HG02571 (cell line): ENCODE results near the gene MEIOB.
"Not testable (repeated sequence)": the region's sequence is repeated elsewhere in the genome, so short reads cannot be mapped to it uniquely, and the experiment has no call there.

Experiments used
- ATAC-seq: cut with Tn5 transposase; IDR thresholded peaks from one replicate; pipeline ENCODE4 v1.9.1; 2021; ENCODE audit warnings: mild to moderate bottlenecking, moderate library complexity; ENCODE audit not compliant: unreplicated experiment

MEIOB gene

DNA sequence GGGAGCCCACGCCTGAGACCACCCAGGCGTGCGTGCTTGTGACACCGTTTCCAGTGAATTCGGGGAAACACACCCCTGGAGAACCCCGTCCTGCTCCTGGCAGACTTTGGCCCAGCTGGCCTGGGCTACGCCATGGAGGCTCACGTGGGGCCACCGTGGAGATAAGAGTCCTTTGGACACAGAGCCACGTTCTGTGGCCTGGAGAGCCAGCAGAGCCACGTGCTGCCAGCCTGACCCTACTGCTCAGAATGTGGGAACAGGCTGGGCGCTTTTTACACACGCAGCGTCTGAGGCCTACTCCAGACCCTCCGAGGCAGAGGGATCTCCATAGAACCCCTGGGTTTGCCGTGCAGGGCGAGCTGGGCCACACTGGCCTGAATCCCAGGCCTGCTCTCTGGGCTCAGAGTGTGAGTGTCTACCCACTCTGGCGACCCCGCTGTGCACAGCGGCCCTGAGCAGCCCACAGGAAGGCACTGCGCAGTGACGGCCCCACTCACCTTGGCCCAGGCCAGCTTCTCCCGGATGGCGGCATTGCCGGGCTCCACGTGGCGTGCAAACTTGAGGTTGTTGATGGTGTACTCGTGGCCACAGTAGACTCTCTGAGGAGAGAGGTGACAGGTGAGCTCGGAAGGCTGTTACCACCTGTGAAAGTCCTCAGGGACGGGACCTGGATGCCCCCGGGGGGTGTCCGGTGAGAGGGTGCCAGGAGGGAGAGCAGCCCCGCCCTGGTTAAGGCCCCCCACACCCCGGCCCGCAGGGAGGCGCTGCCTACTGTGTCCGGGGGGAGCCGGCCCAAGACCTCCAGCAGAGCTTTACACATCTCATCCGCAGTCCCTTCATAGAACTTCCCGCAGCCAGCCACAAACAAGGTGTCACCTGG is 55.3 kb downstream of the MEIOB start:
- ATAC-seq: no peak

DNA sequence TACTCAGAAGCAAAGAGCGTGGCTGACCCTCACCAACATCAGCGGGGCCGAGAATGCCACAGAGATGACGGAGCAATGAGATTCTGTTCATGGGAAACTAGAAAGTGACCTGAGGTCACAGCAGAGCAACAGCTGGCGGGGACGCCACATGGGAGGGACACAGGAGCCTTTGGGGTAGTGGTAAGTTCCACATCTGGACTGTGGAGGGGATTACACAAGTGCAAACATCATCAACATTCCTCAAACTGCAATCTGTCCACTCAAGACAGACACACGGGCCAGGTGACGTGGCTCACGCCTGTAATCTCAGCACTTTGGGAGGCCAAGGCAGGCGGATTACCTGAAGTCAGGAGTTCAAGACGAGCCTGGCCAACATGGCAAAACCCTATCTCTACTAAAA is 56.5 kb downstream of the MEIOB start:
- ATAC-seq: no peak

DNA sequence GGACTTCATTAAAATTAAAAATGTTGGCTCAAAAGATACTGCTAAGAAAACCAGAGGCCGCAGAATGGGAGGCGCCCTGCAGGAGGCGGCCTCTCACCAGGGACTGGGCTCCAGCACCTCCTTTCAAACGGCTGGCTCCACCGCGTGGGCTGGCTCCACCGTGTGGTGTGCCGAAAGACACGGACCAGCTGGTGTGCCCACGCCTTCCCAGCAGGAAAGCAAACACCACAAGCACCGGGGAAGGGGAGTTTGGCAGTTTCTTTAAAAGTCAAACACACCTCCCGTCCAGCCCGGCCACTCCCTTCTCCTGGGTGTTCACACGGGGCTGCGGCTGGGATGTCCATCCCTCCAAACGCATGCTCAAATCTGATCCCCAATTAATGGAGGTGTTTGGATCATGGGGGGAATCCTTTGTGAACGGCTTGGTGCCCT is 59.2 kb downstream of the MEIOB start:
- no peak for ATAC-seq

DNA sequence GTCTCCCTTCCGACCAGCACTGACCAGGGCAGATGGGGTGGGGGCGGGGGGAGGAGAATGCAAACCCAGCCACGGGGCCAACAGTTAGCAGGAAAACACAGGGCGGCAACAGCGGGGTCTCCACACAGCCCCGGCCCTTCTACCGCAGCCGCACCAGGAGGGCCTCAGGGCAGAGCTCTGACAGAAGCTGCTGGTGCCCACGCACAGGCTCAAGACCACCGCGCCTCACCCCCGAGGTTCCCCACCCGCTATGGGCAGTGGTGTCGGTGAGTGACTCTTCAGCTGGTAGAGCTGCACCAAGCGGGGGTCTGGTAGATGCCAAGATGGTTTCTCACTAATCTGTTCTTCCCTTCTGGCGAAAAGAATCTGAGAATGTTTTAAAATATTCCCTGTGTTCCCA is 61.4 kb downstream of the MEIOB start:
- ATAC-seq: no peak

DNA sequence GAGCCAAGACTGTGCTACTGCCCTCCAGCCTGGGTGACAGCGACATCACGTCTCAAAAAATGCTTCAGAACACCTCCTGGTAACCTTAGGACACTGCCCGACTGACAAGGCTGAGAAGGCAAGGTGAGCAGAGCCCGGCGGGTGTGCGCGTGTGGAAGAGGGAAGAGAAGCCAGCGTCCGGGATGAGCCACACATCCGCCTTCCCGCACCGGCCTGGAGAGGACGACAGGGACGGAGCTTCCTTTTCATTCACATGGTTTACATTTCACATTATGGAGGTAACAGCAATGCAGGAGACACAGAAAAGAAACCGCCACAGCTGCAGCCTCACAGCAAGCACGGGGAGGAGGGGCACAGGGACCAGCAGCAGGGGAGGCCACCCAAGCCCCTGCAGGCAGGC is 61.9 kb downstream of the MEIOB start:
- no peak for ATAC-seq

DNA sequence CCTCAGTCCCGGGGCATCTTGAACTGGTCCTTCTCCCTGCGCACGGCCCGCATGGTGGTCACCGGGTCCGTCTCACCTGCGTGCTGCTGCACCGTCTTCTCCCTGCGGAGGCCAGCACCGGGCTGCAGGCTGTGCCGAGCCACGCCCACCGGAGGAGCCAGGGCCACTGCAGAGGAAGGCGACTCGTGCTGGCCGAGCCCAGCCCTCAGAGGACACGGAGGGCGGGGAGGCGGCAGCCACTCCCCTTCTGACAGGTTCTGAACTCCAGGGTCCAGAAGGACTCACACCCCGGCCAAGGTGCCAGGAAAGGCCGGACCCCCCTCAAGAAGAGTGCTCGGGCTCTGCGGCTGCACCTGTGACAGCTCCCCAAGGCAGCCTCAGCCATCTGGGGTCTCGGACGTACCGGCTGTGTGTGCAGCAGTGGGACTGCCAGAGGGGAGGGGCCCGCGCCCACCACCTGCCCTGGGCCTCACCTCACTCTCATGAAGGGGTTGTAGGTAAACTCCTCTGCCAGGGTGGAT is 62.6 kb downstream of the MEIOB start:
- no peak for ATAC-seq

DNA sequence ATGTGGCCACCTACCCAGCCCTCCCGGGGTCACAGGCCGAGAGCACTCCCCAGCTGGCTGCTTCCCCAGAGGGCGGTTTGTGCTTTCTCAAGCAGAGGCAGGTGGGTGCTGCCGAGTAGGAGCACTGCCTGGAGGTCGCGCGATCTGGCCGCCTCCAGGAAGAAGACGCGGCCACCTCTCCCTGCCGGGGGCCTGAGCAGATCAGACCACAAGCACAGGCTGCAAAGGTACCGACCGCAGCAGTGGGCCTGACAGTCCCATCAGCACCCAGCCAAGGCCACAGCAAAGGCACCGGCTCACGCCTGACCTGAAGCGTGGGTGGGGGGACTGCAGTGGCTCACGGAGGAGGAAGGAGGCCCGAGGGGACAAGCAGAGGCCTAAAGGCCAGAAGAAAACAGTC is 63.3 kb downstream of the MEIOB start:
- ATAC-seq: no peak

DNA sequence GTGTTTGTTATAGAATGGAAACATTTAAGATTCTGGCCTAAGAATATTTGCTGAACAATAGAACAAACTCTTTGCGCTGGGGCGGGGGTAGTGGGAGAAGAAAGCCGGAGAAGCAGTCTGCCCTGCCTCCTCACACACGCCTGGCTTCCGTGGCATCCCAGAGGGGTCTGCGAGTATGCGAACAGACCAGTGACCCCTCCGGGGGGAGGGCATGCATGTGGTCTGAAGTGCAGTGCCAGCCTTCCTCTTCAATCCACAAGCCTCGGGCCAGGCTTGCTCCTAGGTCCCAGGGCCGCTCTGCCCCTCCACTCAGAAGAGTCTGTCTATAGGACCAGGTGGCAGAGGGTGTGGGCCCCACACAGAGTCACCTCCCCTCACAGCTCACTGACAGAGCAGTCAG is 64.3 kb downstream of the MEIOB start:
- ATAC-seq: no peak

DNA sequence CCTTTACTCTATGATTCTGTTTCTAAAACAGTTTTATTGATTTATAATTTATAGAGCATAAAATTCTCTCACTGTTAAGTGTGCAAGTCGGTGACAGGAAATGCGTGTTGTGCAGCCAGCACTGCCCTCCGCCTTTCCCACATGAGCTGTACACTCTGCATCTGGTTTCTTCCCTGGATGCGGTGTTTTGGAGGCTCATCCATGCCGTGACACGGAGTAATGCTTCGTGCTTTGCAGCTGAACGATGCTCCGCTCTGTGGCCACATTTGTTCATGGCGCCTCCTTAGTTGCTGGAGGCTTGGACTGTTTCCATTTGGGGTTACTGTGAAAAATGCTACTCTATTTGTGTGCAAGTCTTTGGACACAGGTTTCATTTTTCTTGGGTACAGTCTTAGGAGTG is 71.3 kb downstream of the MEIOB start:
- no peak for ATAC-seq

DNA sequence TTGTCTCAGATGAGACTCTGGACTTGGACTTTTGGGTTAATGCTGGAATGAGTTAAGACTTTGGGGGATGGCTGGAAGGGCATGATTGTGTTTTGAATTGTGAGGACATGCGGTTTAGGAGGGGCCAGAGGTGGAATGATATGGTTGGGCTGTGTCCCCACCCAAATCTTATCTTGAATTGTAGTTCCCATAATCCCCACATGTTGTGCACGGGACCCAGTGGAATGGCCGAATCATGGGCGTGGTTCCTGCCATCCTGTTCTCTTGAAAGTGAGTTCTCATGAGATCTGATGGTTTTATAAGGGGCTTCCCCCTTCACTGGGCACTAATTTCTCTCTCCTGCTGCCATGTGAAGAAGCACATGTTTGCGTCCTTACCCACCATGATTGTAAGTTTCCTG is 72.7 kb downstream of the MEIOB start:
- ATAC-seq: not testable (repeated sequence)

DNA sequence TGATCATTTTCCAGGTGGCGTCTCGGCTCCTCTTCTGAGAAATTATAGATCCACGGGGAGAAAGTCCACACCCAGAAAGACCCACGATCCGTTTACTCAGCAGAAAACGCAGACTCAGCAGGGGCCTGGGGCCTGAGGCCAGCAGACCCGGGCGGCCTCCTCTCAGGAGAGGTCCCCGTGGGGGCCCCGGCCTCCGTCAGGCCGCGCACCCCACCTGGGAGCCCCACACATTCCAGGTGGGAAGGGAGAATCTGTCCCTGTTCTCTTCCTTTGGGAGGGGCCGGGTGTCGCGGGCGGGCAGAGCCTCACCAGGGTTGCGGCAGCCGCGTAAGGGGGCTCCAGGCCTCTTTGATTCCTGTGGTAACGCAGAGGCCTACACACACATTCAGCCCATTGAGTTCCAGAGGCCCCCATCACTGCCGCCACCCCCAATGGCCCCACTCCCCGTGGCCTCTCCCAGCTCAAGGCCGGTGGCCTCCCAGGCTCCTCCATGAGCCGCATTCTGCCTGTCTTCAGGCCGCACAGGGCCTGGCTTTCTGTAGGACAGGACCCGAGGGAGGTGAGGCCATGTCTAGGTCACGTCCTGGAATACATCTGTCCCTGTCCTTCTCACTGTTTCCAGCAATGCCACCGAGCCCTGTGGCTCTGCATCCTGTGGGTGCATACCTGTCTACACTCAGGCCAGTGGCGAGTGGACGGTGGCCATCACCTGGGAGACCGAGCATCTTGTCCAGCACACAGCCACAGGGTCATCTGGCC is 76.9 kb downstream of the MEIOB start:
- no peak for ATAC-seq

DNA sequence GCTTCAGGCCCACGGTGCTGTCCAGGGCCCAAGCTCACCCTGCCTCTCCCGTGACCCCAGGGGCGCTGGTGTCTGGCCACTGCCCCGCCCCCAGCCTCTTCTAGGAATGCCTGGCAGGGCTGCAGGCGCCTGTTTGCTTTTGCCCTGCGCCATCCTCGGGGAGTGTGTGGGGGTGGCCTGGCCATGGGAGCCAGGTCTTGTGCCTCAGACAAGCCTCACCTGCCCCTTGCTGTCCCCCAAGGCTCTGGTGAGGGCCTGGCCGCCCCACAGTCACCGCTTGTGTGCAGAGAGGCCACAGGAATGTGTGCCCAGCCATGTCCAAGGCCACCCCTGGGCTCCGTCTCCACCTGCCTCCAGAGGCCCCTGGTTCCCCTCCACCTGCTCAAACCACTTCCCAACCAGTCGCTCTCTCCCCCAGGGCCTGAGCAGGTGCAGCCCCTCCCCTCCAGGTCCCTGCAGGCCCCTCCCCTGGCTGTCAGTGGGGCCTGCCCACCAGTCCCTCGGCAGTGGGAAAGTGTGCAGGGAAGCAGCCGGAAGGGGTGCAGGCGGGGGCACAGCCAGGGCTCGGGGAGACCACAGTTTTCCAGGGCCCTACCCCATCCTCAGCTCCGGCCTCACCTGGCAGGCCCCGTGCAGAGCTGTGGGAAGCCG is 77.6 kb downstream of the MEIOB start:
- no peak for ATAC-seq

DNA sequence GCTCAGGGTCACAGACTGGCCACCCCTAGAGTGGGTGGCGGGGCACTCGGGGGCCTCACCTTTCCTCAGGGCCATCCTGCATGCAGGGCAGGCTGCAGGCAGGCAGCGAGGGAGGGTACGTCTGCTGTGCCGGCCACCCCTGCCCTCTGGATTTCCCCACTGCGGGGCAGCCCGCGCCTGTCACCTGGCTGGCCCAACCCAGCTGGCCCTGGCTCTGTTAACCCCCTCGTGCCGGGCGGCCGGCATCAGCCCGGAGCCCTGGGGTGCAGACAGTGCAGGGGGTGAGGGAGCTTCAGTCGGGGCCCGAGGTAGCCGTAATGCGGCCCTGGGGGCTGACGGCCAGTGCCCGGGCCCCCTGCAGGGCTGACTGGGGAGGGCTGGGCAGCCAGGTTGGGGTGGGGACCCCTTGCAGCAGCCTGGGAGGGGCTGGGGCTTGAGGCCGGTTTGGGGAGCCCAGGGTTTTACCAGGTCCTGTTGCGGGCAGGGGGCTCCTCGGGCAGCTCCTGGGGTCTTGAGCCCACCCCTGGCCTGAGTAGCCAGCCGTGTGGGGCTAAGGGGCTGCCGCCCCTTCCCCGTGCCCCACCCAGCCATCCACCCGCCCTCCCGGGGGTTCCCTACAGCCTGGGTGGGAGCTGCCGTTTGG is 78.3 kb downstream of the MEIOB start, which contains the start of gene IGFALS:
TSS of gene IGFALS (minus strand) at position 128 of the 643 bp plus-strand sequence. CDS start at position 75, 53 bp downstream.
- no peak for ATAC-seq

DNA sequence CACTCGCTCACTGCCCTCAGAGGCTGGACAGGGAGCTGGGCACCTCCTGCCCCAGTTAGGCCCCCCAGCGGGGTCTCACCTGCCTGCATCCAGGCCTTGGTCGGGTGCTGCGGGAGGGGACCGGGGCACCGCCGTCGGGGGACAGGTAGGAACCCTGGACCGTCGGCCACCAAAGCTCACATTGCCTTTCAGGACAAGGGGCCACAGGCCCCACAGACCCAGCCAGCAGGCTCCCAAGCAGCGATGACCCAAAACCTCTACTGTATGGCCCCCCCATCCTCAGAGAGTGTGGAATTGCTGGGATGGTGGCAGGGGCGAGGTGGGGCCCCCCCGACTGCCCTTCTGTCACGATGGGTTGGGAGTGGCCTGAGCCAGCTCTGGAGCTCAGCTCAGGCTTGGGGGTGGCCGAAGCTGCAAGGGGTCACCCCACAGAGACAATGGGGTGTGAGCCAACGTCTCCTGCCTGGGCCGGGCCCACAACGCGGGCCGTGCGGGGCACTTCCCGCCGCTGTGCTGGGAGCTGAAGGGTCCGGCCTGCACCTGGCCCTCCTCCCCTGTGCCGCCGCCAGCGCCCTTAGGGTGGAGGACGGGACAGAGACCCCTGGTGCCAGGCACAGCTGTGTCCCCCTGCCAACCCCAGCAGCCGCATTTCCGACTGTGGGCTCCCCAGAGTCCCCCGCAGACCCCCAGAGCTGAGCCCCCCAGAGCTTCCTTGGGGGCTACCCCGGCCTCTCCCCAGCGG is 79.0 kb downstream of the MEIOB start:
- ATAC-seq: no peak

DNA sequence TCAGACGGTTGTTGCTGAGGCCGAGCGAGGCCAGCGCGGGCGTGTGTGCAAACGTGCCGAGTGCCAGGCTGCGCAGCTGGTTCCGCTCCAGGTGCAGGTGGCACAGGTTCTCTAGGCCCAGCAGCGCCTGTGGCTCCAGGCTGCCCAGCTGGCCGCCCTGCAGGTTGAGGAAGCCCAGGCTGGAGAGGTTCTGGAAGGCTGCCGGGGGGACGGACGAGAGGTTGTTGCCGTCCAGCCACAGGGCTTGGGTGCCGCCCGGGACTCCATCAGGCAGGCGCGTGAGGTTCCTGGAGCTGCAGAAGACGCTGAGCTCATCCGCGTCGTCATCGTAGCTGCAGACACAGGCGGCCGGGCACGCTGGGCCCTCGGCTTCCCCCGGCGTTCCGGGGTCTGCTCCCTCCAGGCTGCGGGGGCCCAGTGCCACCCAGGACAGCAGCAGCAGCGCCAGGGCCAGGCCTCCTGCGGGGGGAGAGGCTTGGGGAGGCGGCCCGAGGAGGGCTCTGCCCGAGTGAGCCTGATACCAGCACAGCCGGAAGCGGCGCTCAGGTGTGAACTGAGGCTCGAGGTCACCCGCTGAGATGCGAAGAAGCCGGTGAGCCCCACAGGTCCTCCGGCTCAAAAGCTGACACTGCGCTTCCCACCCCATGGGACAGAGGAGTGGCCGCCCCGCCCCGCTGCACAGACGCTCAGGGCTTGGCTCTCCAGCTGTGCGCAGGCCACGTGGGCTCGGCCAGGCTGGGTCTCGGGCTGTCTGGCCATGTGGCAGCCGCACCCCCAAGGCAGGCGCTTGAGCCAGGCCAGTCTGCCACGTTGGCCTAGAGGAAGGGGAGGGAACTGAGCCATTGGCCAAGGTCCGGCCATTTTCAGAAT is 79.8 kb downstream of the MEIOB start:
- no peak for ATAC-seq

DNA sequence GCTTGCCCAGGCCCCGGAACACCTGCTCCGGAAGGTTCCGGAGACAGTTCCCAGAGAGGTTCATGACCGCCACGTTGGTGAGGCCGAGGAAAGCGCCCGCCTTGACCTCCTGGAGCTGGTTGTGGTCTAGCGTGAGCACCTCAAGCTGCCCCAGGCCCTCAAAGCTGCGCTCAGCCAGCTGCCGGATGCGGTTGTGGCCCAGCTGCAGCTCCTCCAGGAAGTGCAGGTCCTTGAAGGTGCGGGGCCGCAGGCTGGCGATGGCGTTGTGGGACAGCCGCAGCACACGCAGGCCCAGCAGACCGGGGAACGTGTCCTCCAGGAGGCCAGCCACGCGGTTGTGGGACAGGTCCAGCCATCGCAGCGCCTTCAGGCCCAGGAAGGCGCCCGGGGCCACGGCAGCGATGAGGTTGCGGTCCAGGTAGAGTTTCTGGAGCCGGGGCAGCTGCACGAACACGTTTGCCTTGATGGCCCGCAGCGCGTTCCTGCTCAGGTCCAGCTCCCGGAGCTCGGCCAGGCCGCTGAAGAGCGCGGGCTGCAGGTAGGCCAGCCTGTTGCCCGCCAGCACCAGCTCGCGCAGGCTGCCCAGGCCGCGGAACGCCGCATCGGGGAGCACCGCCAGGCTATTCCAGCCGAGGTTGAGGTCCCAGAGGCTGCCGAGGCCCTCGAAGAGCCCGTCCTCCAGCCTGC is 80.6 kb downstream of the MEIOB start:
- no peak for ATAC-seq

DNA sequence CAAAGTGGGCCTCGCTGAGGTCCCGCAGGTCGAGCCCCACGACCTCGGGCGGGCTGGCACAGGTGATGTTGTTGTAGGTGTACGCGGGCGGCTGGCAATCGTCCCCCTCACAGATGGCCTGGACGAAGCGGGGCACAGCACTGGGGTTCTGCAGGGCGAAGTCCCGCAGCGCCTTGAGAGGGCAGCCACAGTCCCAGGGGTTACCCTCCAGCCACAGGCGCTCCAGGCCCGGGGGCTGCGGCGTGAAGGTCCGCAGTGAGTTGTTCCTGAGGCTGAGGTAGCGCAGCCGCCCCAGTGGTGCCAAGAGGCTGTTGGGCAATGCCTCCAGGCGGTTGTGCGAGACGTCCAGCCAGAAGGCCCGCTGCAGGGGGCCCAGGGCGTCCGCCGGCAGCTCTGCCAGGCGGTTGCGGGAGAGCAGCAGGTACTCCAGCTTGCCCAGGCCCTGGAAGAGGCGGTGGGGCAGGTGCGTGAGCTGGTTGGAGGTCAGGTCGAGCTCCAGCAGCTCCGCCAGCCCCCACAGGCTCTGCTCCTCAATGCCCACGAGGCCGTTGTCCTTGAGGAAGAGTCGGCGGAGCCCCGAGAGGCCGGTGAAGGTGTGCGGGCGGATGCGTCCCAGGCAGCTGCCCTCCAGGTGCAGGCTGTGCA is 81.2 kb downstream of the MEIOB start:
- no peak for ATAC-seq

DNA sequence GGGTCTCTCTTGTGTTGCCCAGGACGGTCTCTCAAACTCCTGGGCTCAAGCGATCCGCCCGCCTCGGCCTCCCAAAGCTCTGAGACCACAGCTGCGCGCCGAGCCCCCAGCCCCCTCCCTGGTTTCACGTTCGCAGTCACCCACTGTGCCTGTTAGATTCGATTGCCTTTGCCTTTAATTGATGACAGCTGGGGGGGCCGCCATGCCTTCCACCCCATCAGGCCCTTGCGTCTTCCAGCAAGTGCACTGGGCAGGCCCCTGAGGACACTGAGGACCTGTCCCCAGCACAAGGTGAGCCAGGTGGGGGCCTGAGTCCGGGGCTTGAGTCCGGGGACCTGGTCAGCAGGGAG is 81.7 kb downstream of the MEIOB start:
- ATAC-seq: no peak
